GM10847 (cell line): ENCODE results near the gene EFCAB5.

Experiments
- POLR2A ChIP-seq: IDR thresholded peaks from 2 replicates; pipeline ENCODE4 v1.6.1; 2011; ENCODE audit not compliant: insufficient read length; ENCODE audit errors: extremely low read depth

Gene EFCAB5

DNA sequence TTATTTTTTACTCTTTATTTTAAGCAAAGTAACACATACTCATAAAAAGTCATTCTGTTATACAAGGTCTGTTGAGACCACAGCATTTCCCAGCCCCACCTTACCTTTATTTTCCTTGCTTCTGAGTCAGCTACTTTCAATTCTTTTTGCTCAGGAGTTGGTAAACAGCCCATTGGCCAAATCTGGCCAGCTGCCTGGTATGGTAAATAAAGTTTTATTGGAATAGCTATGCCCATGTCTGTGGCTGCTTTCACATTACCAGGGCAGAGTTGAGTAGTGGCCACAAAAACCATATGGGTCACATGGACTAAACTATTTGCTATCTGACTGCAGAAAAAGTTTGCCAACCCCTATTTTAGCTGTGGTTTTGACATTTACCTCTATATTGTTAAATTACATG, 171.8 kb downstream of the EFCAB5 start:
- TF ChIP-seq POLR2A: no peak

GRCh38 chr17:30116345-30116660, 174.9 kb downstream of the EFCAB5 start:
- TF ChIP-seq POLR2A: no peak

DNA sequence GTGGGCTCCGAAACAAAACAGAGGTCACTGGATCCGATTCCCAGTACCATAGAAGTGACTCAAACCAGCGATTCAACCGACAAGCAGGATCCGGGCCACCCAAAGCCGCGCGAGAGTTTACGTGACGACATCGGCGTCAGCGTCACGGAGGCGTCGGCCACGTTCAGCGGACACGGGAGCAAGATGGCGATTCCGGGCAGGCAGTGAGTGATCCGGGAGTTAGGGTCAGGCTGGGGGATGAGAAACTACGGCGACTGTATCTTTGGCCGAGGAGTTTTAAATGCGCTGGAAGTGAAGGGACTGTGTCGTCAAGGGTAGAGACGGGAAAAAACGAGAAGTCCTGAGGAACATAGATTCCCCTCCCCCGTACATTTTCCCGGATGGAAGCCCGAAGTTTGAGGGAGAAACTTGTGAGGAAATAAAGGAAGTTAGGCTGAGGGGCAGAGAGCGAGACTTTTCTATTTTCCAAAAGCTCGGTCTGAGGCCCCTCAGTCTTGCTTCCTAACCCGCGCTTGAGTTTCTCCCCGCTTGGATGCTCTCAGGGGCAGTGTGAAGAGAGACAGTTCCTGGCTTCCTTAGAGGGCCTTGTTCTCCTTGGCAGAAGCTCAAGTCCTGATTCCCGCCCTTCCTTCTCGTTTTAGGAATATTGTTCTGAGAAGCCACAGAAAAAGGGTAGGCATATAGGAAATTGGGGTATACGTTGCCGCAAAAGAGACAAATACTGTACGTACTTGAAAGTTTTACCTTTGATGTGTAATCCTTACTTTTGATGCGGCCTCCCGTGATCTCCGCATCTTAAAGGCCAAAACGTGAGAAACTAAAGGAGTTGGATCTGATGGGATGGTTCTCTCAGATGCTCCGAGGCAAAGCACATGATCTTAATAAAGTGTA, 175.5 kb downstream of the EFCAB5 start, which contains the start of gene NSRP1:
Gene NSRP1 (plus strand): TSS at position 156 of the 891 bp plus-strand sequence. CDS start 28 bp downstream, at position 184.
- TF ChIP-seq POLR2A: peak; percentile 97

GRCh38 chr17:30117675-30118081, 176.2 kb downstream of the EFCAB5 start:
- TF ChIP-seq POLR2A: no peak

DNA sequence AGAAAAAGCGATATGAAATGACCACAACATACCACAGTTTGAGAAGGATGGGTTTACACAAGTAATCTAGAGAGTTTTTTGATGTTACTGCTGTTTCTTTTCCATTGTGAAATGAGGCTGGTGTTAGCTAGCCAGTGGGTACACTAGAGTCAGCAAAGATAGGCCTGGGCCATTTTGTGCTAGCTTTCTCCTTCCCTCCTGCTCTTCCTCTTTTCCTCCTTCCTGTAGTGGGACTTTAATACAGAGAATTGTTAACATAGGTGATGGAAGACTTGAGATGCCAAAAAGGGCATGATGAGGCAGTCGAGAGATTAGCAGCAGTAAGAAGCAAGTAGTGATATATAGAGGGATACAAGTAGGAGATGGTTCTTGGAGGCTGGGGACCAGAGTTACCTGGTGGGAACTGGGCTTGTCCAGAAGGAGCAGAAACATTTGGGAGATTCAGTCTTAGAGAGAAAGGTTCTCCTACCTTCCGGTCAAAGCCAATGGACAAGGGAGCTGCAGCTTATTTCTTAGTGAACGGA, 182.9 kb downstream of the EFCAB5 start:
- no peak for TF ChIP-seq POLR2A

DNA sequence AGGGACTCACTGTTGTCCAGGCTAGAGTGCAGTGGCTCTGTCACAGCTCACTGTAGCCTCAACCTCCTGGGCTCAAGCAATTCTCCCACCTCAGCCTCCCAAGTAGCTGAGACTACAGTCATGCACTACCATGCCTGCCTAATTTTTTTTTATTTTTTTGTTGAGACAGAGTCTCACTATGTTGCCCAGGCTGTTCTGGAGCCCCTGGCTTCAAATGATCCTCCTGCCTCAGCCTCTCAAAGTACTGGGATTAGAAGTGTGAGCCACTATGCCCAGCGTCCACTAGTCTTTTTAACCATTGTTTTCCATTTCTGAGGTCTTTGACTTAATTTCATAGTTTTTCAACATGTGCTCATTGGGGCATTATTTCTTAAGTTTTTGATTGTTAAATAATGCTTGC, 188.7 kb downstream of the EFCAB5 start:
- no peak for TF ChIP-seq POLR2A

- no peak for TF ChIP-seq POLR2A
Observed at GRCh38 chr17:30132615-30133014, 191.2 kb downstream of the EFCAB5 start.

DNA sequence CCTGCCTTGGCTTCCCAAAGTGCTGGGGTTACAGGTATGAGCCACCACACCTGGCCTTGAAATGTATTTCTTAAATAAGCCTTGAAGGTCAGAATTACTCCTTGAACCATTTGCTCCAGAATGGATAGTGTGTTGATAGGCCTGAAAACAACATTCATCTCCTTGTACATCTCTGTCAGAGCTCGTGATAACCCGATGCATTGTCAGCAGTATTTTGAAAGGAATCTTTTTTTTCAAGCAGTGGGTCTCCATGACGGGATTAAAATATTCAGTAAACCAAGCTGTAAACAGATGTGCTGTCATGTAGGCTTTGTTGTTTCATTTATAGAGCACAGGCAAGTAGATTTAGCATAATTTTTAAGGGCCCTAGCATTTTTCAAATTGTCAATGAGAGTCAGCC, 191.8 kb downstream of the EFCAB5 start:
- no peak for TF ChIP-seq POLR2A

DNA sequence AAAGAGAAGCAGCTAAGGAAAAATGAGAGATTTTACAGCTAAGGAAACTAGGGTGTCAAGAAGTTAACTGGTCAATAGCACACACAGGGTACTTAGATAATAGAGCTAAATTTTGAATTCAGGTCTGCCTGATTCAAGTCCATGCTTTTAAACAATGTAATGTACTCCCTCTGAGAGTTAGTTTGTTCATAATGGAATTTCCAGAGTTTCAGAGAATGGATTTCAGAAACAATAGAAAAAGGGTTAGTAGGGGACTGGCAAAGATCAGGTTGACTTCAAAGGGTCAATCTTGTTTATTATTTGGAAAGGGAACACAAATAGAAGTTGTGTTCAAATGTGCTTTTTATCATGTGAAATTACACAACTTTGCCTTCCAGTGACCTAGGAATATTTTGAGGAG, 193.1 kb downstream of the EFCAB5 start:
- no peak for TF ChIP-seq POLR2A

DNA sequence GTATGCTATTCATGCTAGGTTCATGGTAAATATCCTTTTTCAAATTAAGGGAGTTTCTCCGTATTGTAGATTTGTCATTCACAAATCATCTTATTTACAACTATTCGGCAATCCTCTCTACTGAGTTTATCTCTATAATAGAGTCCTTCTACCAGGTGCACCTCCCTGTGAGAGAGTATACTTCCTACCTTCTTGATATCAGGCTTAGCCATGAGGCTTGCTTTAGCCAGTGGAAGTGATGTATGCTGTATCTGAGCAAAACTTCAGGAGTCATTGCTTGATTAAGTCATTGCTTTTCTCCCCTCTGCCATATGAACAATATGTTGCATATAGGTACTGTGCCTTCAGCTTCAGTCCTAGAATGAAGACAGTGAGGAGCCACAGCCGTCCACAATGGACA, 195.7 kb downstream of the EFCAB5 start:
- no peak for TF ChIP-seq POLR2A

GRCh38 chr17:30148376-30148775, 206.9 kb downstream of the EFCAB5 start:
- no peak for TF ChIP-seq POLR2A

GRCh38 chr17:30151471-30151870, 210.0 kb downstream of the EFCAB5 start:
- no peak for TF ChIP-seq POLR2A

- TF ChIP-seq POLR2A: no peak
Observed at GRCh38 chr17:30153463-30153862, 212.0 kb downstream of the EFCAB5 start.

DNA sequence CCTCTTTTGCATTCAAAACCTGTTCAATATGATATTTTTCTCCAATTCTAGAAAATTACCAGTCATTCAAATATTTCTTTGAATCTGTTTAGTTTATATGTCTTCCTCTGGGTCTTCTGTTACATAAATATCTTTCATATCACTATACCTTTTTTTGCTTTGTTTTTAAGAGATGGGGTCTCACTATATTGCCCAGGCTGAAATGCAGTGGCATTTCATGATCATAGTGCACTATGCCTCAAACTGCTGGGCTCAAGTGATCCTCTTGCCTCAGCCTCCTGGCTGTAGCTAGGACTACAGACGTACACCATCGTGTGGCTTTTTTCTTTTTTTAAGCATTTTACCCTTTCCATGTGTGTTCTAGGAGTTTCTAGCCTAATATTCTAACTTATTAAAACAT, 214.0 kb downstream of the EFCAB5 start:
- no peak for TF ChIP-seq POLR2A
